Skeletal muscle tissue (tissue), 4 donors: Measurements from ENCODE around the gene C11orf71. TPM values are rescaled to one million over a fixed set of nuclear protein-coding genes. Genes with fewer than 3 reads are reported as not detected.
A peak's percentile ranks its signal among the peaks of the same experiment; 100 is the strongest.

ENCODE experiments used
- H3K27ac ChIP-seq: one replicate; pipeline ENCODE4 v1.7.0; 2013; ENCODE audit warnings: mild to moderate bottlenecking, low read depth, low read length, inconsistent platforms
- H3K27me3 ChIP-seq, 3 donors: one replicate each; pipeline ENCODE4 v1.7.0; 2013; ENCODE audit warnings: low read length in 3 of 3; ENCODE audit not compliant: control insufficient read depth in 3 of 3, insufficient read depth in 3 of 3
- H3K36me3 ChIP-seq, 3 donors: one replicate each; pipeline ENCODE4 v1.7.0; 2013; ENCODE audit warnings: low read length in 3 of 3; ENCODE audit not compliant: control insufficient read depth in 3 of 3, insufficient read depth in 3 of 3
- H3K4me1 ChIP-seq, 3 donors: one replicate each; pipeline ENCODE4 v1.7.0; 2013; ENCODE audit warnings: low read length in 3 of 3, mild to moderate bottlenecking in 3 of 3; ENCODE audit not compliant: control insufficient read depth in 3 of 3, insufficient read depth in 3 of 3
- H3K4me3 ChIP-seq, 3 donors: one replicate each; pipeline ENCODE4 v1.7.0; 2013; ENCODE audit warnings: low read length in 3 of 3
- H3K9ac ChIP-seq, 3 donors: one replicate each; pipeline ENCODE4 v1.7.0; 2013; ENCODE audit warnings: low read length in 3 of 3, mild to moderate bottlenecking in 3 of 3, moderate library complexity in 2 of 3, low read depth in 1 of 3
- H3K9me3 ChIP-seq, 3 donors: one replicate each; pipeline ENCODE4 v1.7.0; 2013; ENCODE audit warnings: low read length in 3 of 3; ENCODE audit not compliant: control insufficient read depth in 3 of 3
- total RNA-seq: library from RNA; depleted of rRNA; stranded (reverse); fragments of >200 nt; gene quantifications from one replicate; pipeline ENCODE4 v1.2.3, GENCODE V29; 2014
- donor health status: Osteomylitis.

The C11orf71 gene, protein sequence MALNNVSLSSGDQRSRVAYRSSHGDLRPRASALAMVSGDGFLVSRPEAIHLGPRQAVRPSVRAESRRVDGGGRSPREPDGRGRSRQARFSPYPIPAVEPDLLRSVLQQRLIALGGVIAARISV
- 8.4 TPM for total RNA-seq

- Histone ChIP-seq H3K27ac (peak within 1 kb of the TSS; percentile 99), H3K9ac (peak within 1 kb of the TSS; percentile 95 to 99 (median 97)), H3K9me3 (no peaks in the 10 kb centered on the region), H3K36me3 (peaks cover 0 to 4% (median 1%) of the 10 kb centered on the region in 3 donors), H3K4me1 (peaks cover 0 to 22% (median 17%) of the 10 kb centered on the region in 3 donors), H3K4me3 (peak within 1 kb of the TSS; percentile 93 to 96 (median 96)), H3K27me3 (no peaks in the 10 kb centered on the region)
These were observed at the start of gene C11orf71, which contains the start of gene RBM7 for GRCh38 chr11:114400216-114400914. C11orf71 (minus strand) TSS chr11:114400511; CDS start chr11:114400331, 180 bp downstream. RBM7 (plus strand) TSS chr11:114400666; CDS start chr11:114400672, 6 bp downstream.

- H3K27me3 ChIP-seq = no peaks in the 10 kb centered on the region
- H3K9me3 ChIP-seq = no peaks in the 10 kb centered on the region
- no peak overlapping the region for H3K27ac ChIP-seq
- no peak overlapping the region for H3K9ac ChIP-seq
- H3K4me1 ChIP-seq = no peaks in the 10 kb centered on the region
- no peak overlapping the region for H3K4me3 ChIP-seq
- peaks cover 15 to 41% (median 25%) of the 10 kb centered on the region in 3 donors for H3K36me3 ChIP-seq
These were observed 49.5 kb upstream of the C11orf71 start for GRCh38 chr11:114449845-114450244.

GRCh38 chr11:114448749-114449482, 48.6 kb upstream of the C11orf71 start:
- no peaks in the 10 kb centered on the region for H3K9me3 ChIP-seq
- no peak overlapping the region for H3K27ac ChIP-seq
- H3K36me3 ChIP-seq = peaks cover 15 to 49% (median 25%) of the 10 kb centered on the region in 3 donors
- H3K4me3 ChIP-seq = no peak overlapping the region
- H3K27me3 ChIP-seq = no peaks in the 10 kb centered on the region
- H3K4me1 ChIP-seq = no peaks in the 10 kb centered on the region
- no peak overlapping the region for H3K9ac ChIP-seq

DNA sequence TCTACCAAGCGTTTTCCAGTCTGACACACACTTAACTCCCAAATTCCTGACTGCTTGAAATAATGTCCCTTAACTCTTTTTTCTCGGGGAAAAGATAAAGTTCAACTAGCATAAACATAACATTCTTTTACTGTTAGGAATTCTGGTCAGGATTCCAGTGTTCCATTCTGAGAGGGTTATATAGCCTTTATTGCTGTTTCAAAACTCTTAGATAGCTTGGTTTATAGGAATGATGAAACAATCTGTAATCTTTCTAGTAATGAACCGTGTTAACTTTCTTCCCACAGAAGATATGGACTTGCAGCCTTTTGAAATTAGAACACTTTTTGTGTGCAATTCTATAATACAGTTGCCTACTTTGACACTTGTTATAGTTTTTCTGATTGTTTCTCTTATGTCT, 47.6 kb upstream of the C11orf71 start:
- H3K4me3 ChIP-seq = no peak overlapping the region
- H3K27me3 ChIP-seq = no peaks in the 10 kb centered on the region
- H3K36me3 ChIP-seq = peaks cover 12 to 45% (median 18%) of the 10 kb centered on the region in 3 donors
- no peaks in the 10 kb centered on the region for H3K4me1 ChIP-seq
- no peak overlapping the region for H3K9ac ChIP-seq
- no peaks in the 10 kb centered on the region for H3K9me3 ChIP-seq
- no peak overlapping the region for H3K27ac ChIP-seq

DNA sequence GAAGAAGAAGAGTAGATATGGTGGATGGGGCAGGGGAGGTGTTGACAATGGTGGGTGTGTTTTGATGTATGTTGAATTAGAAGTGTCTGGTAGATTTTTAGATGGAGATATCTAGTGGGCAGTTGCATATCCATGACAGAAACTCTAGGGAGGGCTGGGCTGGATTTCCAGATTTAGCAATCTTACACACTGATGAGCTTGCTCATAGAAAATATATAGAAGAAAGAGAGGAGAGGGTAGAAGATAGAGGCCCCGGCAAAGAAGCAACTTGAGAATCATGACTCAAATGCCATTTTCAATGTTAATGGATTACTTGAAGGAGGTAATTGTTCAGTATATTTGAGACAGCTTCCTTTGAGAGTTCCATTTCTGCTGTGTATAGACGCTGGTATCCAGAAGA, 47.1 kb upstream of the C11orf71 start:
- Histone ChIP-seq H3K27me3 (no peaks in the 10 kb centered on the region), H3K9ac (no peak overlapping the region), H3K36me3 (peaks cover 12 to 42% (median 18%) of the 10 kb centered on the region in 3 donors), H3K27ac (no peak overlapping the region), H3K9me3 (no peaks in the 10 kb centered on the region), H3K4me1 (no peaks in the 10 kb centered on the region), H3K4me3 (no peak overlapping the region)

GRCh38 chr11:114442536-114442935, 42.2 kb upstream of the C11orf71 start:
- peaks cover 8 to 18% (median 12%) of the 10 kb centered on the region in 3 donors for H3K4me1 ChIP-seq
- no peak overlapping the region for H3K27ac ChIP-seq
- H3K4me3 ChIP-seq = no peak overlapping the region
- H3K9ac ChIP-seq = no peak overlapping the region
- no peaks in the 10 kb centered on the region for H3K9me3 ChIP-seq
- H3K36me3 ChIP-seq = peaks cover 5 to 17% (median 6%) of the 10 kb centered on the region in 3 donors
- H3K27me3 ChIP-seq = no peaks in the 10 kb centered on the region

DNA sequence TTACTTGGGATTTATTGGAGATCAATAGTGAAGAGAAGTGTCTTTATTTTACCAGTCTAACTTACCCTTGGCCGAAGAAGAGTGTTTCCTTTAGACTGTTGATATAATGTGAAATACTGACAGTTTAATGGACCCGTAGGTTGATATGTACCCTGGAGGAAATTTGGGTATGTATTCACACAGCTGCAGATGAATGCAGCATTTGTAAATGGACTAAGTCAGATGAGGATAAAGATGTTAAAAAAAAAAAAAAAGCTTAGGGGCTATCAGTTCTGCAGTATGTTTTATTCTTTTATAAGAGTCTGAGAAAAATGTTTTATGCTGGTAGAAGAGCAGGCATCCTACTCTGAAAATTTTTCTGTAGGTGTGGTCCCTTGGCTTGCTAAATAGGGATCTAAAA, 41.6 kb upstream of the C11orf71 start:
- no peaks in the 10 kb centered on the region for H3K9me3 ChIP-seq
- no peaks in the 10 kb centered on the region for H3K27me3 ChIP-seq
- no peak overlapping the region for H3K27ac ChIP-seq
- H3K4me1 ChIP-seq = peaks cover 8 to 18% (median 12%) of the 10 kb centered on the region in 3 donors
- H3K36me3 ChIP-seq = peaks cover 5 to 17% (median 6%) of the 10 kb centered on the region in 3 donors
- no peak overlapping the region for H3K4me3 ChIP-seq
- H3K9ac ChIP-seq = no peak overlapping the region

DNA sequence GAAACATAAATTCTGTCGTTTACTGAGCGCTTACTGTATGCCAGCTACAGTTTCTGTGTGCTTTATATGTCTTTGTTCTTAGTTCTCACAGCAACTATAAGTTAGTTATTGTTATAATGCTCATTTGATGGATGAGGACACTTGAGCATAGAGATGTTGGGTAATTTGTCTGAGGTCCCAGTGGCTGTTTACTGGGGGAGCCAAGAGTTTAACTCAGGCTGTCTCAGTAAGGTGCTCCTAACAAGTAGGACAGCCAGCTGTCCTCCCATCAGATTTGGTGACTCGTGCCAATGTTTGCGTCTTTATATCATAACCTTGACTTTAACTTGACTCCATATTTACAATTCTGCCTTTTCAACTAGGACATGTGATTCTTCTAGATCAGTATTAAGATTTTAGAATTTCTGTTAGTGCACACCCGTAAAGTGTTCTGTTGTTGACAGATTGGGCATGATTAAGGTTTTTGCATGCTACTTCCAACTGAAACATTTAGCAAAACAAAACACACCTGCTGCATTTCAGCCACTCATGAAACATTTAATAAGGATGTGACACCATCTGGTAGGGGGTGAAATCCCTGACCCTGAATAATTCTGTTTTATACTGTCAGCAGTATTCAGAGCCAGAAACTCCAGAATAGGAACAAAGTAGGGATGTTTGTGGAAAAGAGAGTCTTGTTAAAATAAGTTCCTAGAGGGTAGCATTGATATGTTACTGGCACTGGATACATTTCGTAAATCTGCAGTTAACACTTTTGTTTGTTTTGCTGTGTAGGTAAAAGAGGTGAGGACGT, 40.9 kb upstream of the C11orf71 start:
- no peak overlapping the region for H3K9ac ChIP-seq
- peaks cover 8 to 18% (median 12%) of the 10 kb centered on the region in 3 donors for H3K4me1 ChIP-seq

GRCh38 chr11:114440121-114440860, 40.0 kb upstream of the C11orf71 start:
- Histone ChIP-seq H3K36me3 (peaks cover 0 to 11% (median 2%) of the 10 kb centered on the region in 3 donors), H3K9ac (peak overlapping the region; percentile 80 to 91 (median 87)), H3K4me1 (peaks cover 8 to 18% (median 12%) of the 10 kb centered on the region in 3 donors)

More for the DNA sequence above, 40.9 kb upstream of the C11orf71 start:
- H3K27ac ChIP-seq = peak overlapping the region; percentile 33
- no peaks in the 10 kb centered on the region for H3K27me3 ChIP-seq
- H3K9me3 ChIP-seq = no peaks in the 10 kb centered on the region
- peak overlapping the region in 1 of 3 donors; percentile 93 for H3K4me3 ChIP-seq
- H3K36me3 ChIP-seq = peaks cover 0 to 11% (median 2%) of the 10 kb centered on the region in 3 donors

More at GRCh38 chr11:114440121-114440860, 40.0 kb upstream of the C11orf71 start:
- H3K27ac ChIP-seq = peak overlapping the region; percentile 79
- peak overlapping the region; percentile 93 to 99 (median 96) for H3K4me3 ChIP-seq
- no peaks in the 10 kb centered on the region for H3K9me3 ChIP-seq
- H3K27me3 ChIP-seq = no peaks in the 10 kb centered on the region
